GM21717 (cell line): ENCODE data around the gene PDE11A.
A peak's percentile ranks its signal among the peaks of the same experiment; 100 is the strongest.

ENCODE experiments used
- ATAC-seq: cut with Tn5 transposase; IDR thresholded peaks from one replicate; pipeline ENCODE4 v1.9.1; 2021; ENCODE audit warnings: mild to moderate bottlenecking, moderate library complexity; ENCODE audit not compliant: unreplicated experiment

Gene PDE11A

DNA sequence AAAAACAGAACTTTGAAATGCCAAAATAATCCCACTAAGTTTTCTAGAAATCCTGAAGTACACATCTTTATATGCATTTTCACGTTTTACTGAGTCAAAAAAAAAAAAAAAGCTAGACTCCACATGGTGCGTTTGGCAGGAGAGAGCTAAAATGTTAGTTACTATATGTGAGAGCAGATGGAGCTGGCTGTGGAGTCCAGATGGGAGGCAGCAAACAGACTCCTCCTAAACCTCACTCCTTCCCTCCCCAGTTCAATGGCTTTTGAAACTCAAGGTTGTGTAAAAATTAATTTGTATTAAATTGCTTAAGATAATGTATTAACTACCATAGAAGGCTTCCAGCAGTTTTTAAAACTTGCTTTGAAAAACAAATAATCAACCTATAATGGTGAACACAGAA is 431.2 kb downstream of the PDE11A start:
- ATAC-seq = no peak

- no peak for ATAC-seq
Observed at GRCh38 chr2:177640423-177640822, 432.2 kb downstream of the PDE11A start.

DNA sequence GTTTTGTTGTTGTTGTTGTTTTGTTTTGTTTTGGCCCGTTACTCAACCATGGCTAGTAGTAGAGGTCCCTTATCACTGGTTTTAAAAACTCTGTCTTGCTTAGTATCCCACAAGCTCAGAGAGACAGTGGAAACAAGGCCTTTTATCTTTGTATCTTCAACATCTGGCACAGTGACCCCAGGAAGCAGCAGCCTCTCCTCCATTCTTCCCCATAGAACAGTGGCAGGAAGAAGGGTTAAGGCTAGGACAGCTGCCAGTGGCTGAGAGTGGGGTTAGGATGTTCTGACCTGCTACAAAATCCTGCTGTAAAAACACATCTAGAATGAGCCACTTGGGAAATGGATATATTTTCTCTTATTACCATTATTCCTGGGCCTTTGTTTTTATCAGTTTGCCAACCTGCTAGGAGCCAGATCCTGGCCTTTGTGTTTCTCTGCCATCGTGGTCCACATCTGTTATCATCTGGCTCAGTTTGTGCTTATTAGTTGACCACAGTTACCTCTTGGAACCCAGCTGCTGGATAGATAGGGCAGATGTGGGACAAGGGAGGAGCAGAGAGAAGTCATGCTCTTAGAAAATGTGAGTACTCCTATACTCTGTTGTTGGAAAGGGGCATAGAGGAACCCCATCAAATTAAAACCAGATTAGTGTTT is 433.2 kb downstream of the PDE11A start:
- no peak for ATAC-seq

DNA sequence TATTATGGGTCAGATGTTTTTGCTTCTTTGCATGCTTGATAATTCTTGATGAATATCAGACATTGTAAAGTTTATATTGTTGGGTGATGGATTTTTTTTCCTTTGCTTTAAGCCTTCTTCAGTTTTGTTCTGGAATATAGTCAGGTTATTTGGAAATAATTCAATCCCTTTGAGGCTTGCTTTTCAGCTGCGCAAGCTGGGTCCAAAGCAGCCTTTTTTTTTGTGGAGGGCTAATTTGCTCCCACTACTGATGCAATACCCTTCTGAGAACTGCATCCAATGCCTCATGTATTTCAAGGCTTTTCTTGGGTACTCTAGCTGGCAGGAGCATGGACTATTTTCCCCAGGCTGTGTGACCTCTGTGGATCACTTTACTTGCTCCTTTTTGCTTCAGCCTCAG is 434.1 kb downstream of the PDE11A start:
- ATAC-seq = no peak

- no peak for ATAC-seq
Observed at GRCh38 chr2:177636672-177637071, 435.9 kb downstream of the PDE11A start.

DNA sequence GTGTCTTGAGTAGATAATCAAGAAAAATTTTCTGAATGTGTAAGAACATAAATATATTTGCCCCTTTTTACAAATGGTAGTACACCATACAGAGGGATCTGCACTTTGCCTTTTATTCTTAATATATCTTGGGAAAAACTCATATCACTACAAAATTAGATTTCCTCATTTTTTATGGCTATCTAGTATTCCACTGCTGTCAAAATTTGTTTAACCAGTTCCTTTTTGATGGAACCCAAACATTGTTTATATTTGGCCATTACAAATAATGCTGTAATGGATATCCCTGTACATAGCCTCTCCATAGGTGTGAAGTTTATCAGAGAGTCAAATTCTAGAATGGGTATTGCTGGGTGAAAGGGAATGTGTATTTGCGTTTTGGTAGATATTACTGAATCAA is 436.9 kb downstream of the PDE11A start:
- ATAC-seq = no peak

GRCh38 chr2:177633910-177634294 is 438.7 kb downstream of the PDE11A start:
- ATAC-seq = no peak

DNA sequence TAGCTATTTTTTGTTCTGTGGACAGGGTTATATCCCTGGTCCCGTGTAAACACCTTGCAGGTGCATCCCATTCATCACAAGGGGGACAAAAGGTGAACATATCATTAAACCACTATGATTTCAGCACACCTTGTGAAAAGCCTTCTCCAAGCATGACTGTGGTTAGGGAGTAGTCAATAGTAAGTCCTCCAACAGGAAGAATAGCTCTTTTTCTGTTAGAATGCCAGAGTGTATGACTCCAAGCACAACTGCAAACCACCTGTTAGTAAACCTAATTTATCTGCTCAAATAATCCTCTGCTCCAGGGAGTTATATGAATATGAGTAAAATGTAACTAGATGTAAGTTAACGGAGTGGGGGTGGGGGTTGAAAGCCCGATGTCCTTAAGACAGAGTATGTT is 439.5 kb downstream of the PDE11A start:
- ATAC-seq = no peak

DNA sequence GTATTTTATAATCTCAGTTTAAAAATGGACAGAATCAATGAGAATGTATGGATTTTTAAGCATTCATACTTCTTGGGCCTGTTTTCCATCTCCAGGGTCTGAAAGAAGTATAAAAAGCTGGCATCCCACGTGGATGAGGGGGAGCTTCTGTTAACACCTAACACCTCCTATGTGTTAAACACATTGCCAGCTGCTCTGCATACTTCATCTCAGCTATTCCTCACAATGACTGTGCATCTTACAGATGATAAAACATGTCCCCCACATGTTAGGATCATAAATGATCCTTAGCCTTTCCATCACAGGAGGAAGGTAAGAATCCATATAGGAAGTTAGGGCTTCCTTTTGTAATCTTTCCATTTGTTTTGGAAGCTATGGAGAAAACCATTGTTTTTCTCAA is 440.9 kb downstream of the PDE11A start:
- ATAC-seq = no peak

GRCh38 chr2:177629357-177630024 is 443.1 kb downstream of the PDE11A start:
- ATAC-seq = peak; percentile 48

DNA sequence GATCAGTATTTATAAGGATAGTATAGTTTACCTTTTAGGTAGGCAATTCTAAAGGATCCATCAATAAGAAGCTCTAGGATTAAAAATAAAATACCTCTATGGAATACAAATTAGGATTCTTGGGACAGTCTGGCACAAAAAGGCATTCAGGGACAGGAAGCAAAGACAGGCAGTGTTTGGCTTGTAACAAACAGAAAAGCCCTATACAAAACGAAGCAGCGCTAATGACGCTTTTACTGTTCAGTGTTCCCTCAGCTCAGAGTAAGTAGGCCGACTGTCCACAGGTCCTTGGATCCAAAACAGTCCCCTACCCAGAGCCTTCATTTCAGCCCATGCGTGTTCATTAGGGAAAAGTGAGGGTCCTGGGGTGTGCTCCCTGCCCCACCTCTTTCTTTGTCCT is 443.7 kb downstream of the PDE11A start:
- ATAC-seq = no peak

- ATAC-seq = peak; percentile 49
Observed at GRCh38 chr2:177625744-177626650, 446.6 kb downstream of the PDE11A start.

GRCh38 chr2:177622521-177622920 is 450.1 kb downstream of the PDE11A start:
- no peak for ATAC-seq

- no peak for ATAC-seq
Observed at GRCh38 chr2:177619986-177620385, 452.6 kb downstream of the PDE11A start.

GRCh38 chr2:177619461-177619860 is 453.1 kb downstream of the PDE11A start:
- ATAC-seq = no peak

- ATAC-seq = peak; percentile 98
Observed at GRCh38 chr2:177618255-177619253, 454.0 kb downstream of the PDE11A start.

DNA sequence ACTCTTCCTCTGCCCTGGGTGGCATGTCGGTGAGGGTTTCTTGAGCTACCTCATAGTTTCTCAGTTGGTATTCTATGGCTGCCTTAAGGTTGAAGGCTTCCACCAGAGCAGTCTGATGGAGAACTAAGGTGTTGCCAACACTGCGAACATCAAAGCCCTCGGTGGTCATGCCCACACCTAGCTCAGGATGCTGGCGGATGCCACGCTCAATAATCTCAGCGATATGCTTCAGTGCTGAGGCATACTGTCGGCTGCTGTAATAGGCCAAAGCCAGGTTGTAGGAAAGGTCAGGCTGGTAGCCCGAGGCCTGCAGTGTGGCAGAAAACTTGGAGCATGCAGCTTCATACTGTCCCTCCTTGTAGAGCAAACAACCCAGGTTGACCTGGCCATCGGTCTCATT is 454.7 kb downstream of the PDE11A start:
- ATAC-seq = no peak

- no peak for ATAC-seq
Observed at GRCh38 chr2:177616731-177617130, 455.8 kb downstream of the PDE11A start.

DNA sequence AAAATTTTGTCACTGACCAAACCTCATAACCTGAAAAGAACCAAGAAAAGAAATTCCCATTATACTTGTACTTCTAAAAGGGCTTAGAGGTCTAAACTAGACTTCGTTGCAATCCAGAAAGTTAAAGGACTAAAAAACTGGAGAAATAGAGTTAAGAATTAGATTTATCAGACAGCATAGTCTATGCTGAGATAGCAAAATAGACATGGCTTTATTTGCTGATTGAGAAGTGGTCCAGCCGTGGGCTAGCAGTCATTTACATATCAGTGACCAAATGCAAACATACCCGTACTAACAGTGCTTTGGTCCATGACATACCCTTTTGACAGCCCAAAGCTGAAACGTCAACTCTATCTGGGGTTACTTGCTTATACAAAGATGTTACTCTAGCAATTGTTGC is 456.5 kb downstream of the PDE11A start:
- ATAC-seq = no peak

GRCh38 chr2:177612659-177613058 is 459.9 kb downstream of the PDE11A start:
- no peak for ATAC-seq
